Keratinocyte (primary cell): Measurements from ENCODE around the gene HK2. TPM values are rescaled to one million over a fixed set of nuclear protein-coding genes. Genes with fewer than 3 reads are reported as not detected.

Source experiments
- DNase-seq: peaks from one replicate; pipeline ENCODE4 v3.0.0-alpha.2; 2011; ENCODE audit warnings: low read depth, missing footprints, low spot score
- FAIRE-seq: peaks from 2 replicates; lab custom pipeline; 2011; peaks lifted over from hg19 to GRCh38; lab: Jason Lieb, UNC
- H2AFZ ChIP-seq: 2 replicates; pipeline ENCODE4 v1.6.0; 2012; ENCODE audit warnings: low read length, control low read depth, inconsistent platforms; ENCODE audit not compliant: control insufficient read depth
- H3K27ac ChIP-seq: 2 replicates; pipeline ENCODE4 v1.5.1; 2011; ENCODE audit warnings: low read length; ENCODE audit not compliant: control insufficient read depth, insufficient read depth
- H3K27me3 ChIP-seq: 3 replicates; pipeline ENCODE4 v1.6.0; 2011; ENCODE audit warnings: low read length; ENCODE audit not compliant: control insufficient read depth, insufficient read depth; ENCODE audit errors: extremely low read depth
- H3K36me3 ChIP-seq, 2 experiments: 2 replicates in 1 of 2; 3 replicates in 1 of 2; pipeline ENCODE4 v1.5.1; 2011; ENCODE audit warnings: low read length in 2 of 2, mild to moderate bottlenecking in 1 of 2; ENCODE audit not compliant: control insufficient read depth in 2 of 2, insufficient read depth in 2 of 2; ENCODE audit errors: extremely low read depth in 1 of 2
- H3K4me1 ChIP-seq: 3 replicates; pipeline ENCODE4 v1.5.1; 2011; ENCODE audit warnings: low read length; ENCODE audit not compliant: control insufficient read depth, insufficient read depth; ENCODE audit errors: extremely low read depth
- H3K4me2 ChIP-seq: 3 replicates; pipeline ENCODE4 v1.6.0; 2011; ENCODE audit warnings: low read depth, low read length; ENCODE audit not compliant: control insufficient read depth, insufficient read depth; ENCODE audit errors: extremely low read depth
- H3K4me3 ChIP-seq, 3 experiments: fragments of 200-600 bp in 1 of 3; sonication (generic) in 1 of 3; 2 replicates in 2 of 3; 3 replicates in 1 of 3; pipeline ENCODE4 v1.5.1; 2011 to 2016; ENCODE audit warnings: low read length in 3 of 3, mild to moderate bottlenecking in 3 of 3, control low read depth in 2 of 3, inconsistent platforms in 1 of 3, low read depth in 1 of 3, mixed read lengths in 1 of 3, mixed run types in 1 of 3, moderate library complexity in 1 of 3; ENCODE audit not compliant: control insufficient read depth in 2 of 3, insufficient read depth in 2 of 3; ENCODE audit errors: extremely low read depth in 1 of 3
- H3K79me2 ChIP-seq: 2 replicates; pipeline ENCODE4 v1.6.0; 2012; ENCODE audit warnings: low read length; ENCODE audit not compliant: control insufficient read depth, insufficient read depth
- H3K9ac ChIP-seq: 3 replicates; pipeline ENCODE4 v1.6.0; 2011; ENCODE audit warnings: low read length; ENCODE audit not compliant: control insufficient read depth, insufficient read depth; ENCODE audit errors: extremely low read depth
- H3K9me1 ChIP-seq: 3 replicates; pipeline ENCODE4 v1.6.0; 2011; ENCODE audit warnings: low read length; ENCODE audit not compliant: control insufficient read depth, insufficient read depth; ENCODE audit errors: extremely low read depth
- H3K9me3 ChIP-seq: 2 replicates; pipeline ENCODE4 v1.5.1; 2012; ENCODE audit warnings: low read depth, low read length; ENCODE audit not compliant: control insufficient read depth
- H4K20me1 ChIP-seq: 3 replicates; pipeline ENCODE4 v1.6.0; 2011; ENCODE audit warnings: low read length; ENCODE audit not compliant: control insufficient read depth, insufficient read depth; ENCODE audit errors: extremely low read depth
- CTCF ChIP-seq, 3 experiments: IDR thresholded peaks in 1 of 3; conservative IDR thresholded peaks in 1 of 3; optimal IDR thresholded peaks in 1 of 3; 2 replicates in 2 of 3; 3 replicates in 1 of 3; pipeline versions ENCODE3 to v1.5.1; 2011; ENCODE audit warnings: low read length in 3 of 3, mild to moderate bottlenecking in 3 of 3, moderate library complexity in 2 of 3, control low read depth in 1 of 3, inconsistent platforms in 1 of 3; ENCODE audit not compliant: insufficient read depth in 2 of 3; ENCODE audit errors: extremely low read depth in 1 of 3
- EZH2 ChIP-seq: IDR thresholded peaks from one replicate; pipeline ENCODE4 v1.6.1; 2012; ENCODE audit warnings: inconsistent platforms, mild to moderate bottlenecking, low read length, moderate library complexity
- dilution Hi-C: fragments of 300-500 bp; cut with MboI; formaldehyde crosslinking; loops from one replicate; pipeline ENCODE4 v1.7.0; 2020; ENCODE audit warnings: low sequenced_read_pairs; ENCODE audit not compliant: extremely low pct_ligation_motif_present
- polyA plus RNA-seq, 5 experiments: library from polyadenylated mRNA; depleted of rRNA in 3 of 5; stranded (reverse) in 3 of 5; stranded (forward) in 1 of 5; unstranded in 1 of 5; fragments of >200 nt; gene quantifications; 1 replicate in 1 of 5; 2 replicates in 3 of 5; 3 replicates in 1 of 5; pipeline versions ENCODE4 v1.2.1 to v1.2.3, GENCODE V29; 2011 to 2012; ENCODE audit warnings: missing spikeins in 2 of 5, low read depth in 1 of 5, low replicate concordance in 1 of 5

HK2 gene
- polyA plus RNA-seq, 1 donor (not counting 4 experiments of a cell fraction or from before 2014, with no cell fraction given), result 27.1 TPM

GRCh38 chr2:74844752-74845151 lies 10.8 kb downstream of the HK2 start:
- peak overlapping the region; percentile 93 for H3K27ac ChIP-seq
- peaks cover 0 to 14% of the 10 kb centered on the region in 2 experiments for H3K36me3 ChIP-seq
- no peak overlapping the region for H3K9ac ChIP-seq
- TF ChIP-seq EZH2 (no peak), CTCF (optimal IDR thresholded peaks at IDR 0.05 in 1 of 3, IDR thresholded peaks at IDR 0.05 in 1 of 3, conservative IDR thresholded peaks at IDR 0.05 in 1 of 3; ENCODE audit: extremely low read depth in 1 of 3, insufficient read depth in 2 of 3, low read length in 3 of 3) (no peak)
- H3K4me1 ChIP-seq, result peaks cover 71% of the 10 kb centered on the region
- H3K27me3 ChIP-seq, result no peaks in the 10 kb centered on the region
- peaks cover 9% of the 10 kb centered on the region for H3K9me1 ChIP-seq
- peaks cover 76% of the 10 kb centered on the region for H3K79me2 ChIP-seq
- peak overlapping the region; percentile 82 for H3K4me2 ChIP-seq
- H2AFZ ChIP-seq, result no peak overlapping the region
- H3K9me3 ChIP-seq, result no peaks in the 10 kb centered on the region
- peaks cover 4% of the 10 kb centered on the region for H4K20me1 ChIP-seq
- no peak overlapping the region for H3K4me3 ChIP-seq
- FAIRE-seq (no peak), DNase-seq (no peak)
- dilution Hi-C loops, result no loop called here

- Histone ChIP-seq H3K36me3 (peaks cover 0 to 14% of the 10 kb centered on the region in 2 experiments), H2AFZ (peak overlapping the region; percentile 62), H3K27ac (peak overlapping the region; percentile 93), H3K79me2 (peaks cover 76% of the 10 kb centered on the region), H3K9me1 (peaks cover 10% of the 10 kb centered on the region), H3K4me2 (peak overlapping the region; percentile 82), H3K9ac (peak overlapping the region; percentile 59), H3K27me3 (no peaks in the 10 kb centered on the region), H3K4me1 (peaks cover 76% of the 10 kb centered on the region), H3K4me3 (peak overlapping the region in 2 of 3 experiments; percentile 1 to 21), H3K9me3 (no peaks in the 10 kb centered on the region), H4K20me1 (peaks cover 4% of the 10 kb centered on the region)
- FAIRE-seq (peak; percentile 94), DNase-seq (peak; percentile 65)
- TF ChIP-seq CTCF (optimal IDR thresholded peaks at IDR 0.05 in 1 of 3, IDR thresholded peaks at IDR 0.05 in 1 of 3, conservative IDR thresholded peaks at IDR 0.05 in 1 of 3; ENCODE audit: extremely low read depth in 1 of 3, insufficient read depth in 2 of 3, low read length in 3 of 3) (no peak), EZH2 (no peak)
- dilution Hi-C loops, result no loop called here
Measured at GRCh38 chr2:74845217-74845751, 11.4 kb downstream of the HK2 start.
